Measurements from ENCODE around the gene CSF3. TPM values are rescaled to one million over a fixed set of nuclear protein-coding genes. Genes with fewer than 3 reads are reported as not detected.

Gene CSF3
- total RNA-seq, 1 donor from 2014 or later, result not detected

GRCh38 chr17:40059729-40060475 lies 44.7 kb downstream of the CSF3 start:
- H3K4me1 Mint-ChIP-seq (ENCODE audit: low read depth, unreplicated experiment), result peaks cover 12% of the 10 kb centered on the region
- no peak for TF ChIP-seq CTCF (IDR thresholded peaks at IDR 0.05; ENCODE audit: insufficient read depth, low read depth, low read length)
- TF ChIP-seq EZH2 (IDR thresholded peaks at IDR 0.05; ENCODE audit: insufficient read depth, low read length), result no peak
- Histone ChIP-seq H3K9ac (ENCODE audit: low read length) (no peak overlapping the region), H3K4me2 (ENCODE audit: low read length) (no peak overlapping the region), H3K27me3 (ENCODE audit: insufficient read depth, low read length) (peaks cover 7% of the 10 kb centered on the region), H3K27ac (ENCODE audit: low read depth, low read length) (no peak overlapping the region), H4K20me1 (ENCODE audit: insufficient read depth, low read length) (peaks cover 14% of the 10 kb centered on the region), H2AFZ (ENCODE audit: low read depth, low read length) (no peak overlapping the region), H3K4me3 (ENCODE audit: insufficient read depth, low read depth, low read length) (no peak overlapping the region), H3K9me3 (ENCODE audit: insufficient read depth, low read depth, low read length) (no peaks in the 10 kb centered on the region), H3K79me2 (ENCODE audit: insufficient read depth, low read length) (peaks cover 8% of the 10 kb centered on the region), H3K36me3 (ENCODE audit: insufficient read depth, low read length) (no peaks in the 10 kb centered on the region), H3K4me1 (ENCODE audit: insufficient read depth, low read length) (peaks cover 15% of the 10 kb centered on the region)
- H3K4me3 Mint-ChIP-seq (ENCODE audit: unreplicated experiment), result no peak overlapping the region
- peaks cover 24% of the 10 kb centered on the region for H3K27me3 Mint-ChIP-seq (ENCODE audit: low read depth, unreplicated experiment)
- no peak overlapping the region for H3K27ac Mint-ChIP-seq (ENCODE audit: unreplicated experiment)
- H3K9me3 Mint-ChIP-seq (ENCODE audit: unreplicated experiment), result peaks cover 3% of the 10 kb centered on the region
- no peaks in the 10 kb centered on the region for H3K36me3 Mint-ChIP-seq (ENCODE audit: low read depth, unreplicated experiment)
- DNase-seq (ENCODE audit: low read depth) (no peak), FAIRE-seq (no peak)

- no peak overlapping the region for H3K4me2 ChIP-seq (ENCODE audit: low read length)
- Mint-ChIP-seq H3K27me3 (ENCODE audit: low read depth, unreplicated experiment) (peaks cover 24% of the 10 kb centered on the region), H3K4me3 (ENCODE audit: unreplicated experiment) (peak overlapping the region; percentile 70), H3K9me3 (ENCODE audit: unreplicated experiment) (peaks cover 3% of the 10 kb centered on the region), H3K36me3 (ENCODE audit: low read depth, unreplicated experiment) (no peaks in the 10 kb centered on the region), H3K4me1 (ENCODE audit: low read depth, unreplicated experiment) (peaks cover 16% of the 10 kb centered on the region), H3K27ac (ENCODE audit: unreplicated experiment) (no peak overlapping the region)
- no peaks in the 10 kb centered on the region for H3K9me3 ChIP-seq (ENCODE audit: insufficient read depth, low read depth, low read length)
- DNase-seq (ENCODE audit: low read depth), result no peak
- TF ChIP-seq CTCF (IDR thresholded peaks at IDR 0.05; ENCODE audit: insufficient read depth, low read depth, low read length) (no peak), EZH2 (IDR thresholded peaks at IDR 0.05; ENCODE audit: insufficient read depth, low read length) (no peak)
- no peak overlapping the region for H3K4me3 ChIP-seq (ENCODE audit: insufficient read depth, low read depth, low read length)
- FAIRE-seq, result no peak
- H3K36me3 ChIP-seq (ENCODE audit: insufficient read depth, low read length), result no peaks in the 10 kb centered on the region
- peaks cover 7% of the 10 kb centered on the region for H3K27me3 ChIP-seq (ENCODE audit: insufficient read depth, low read length)
- peaks cover 19% of the 10 kb centered on the region for H4K20me1 ChIP-seq (ENCODE audit: insufficient read depth, low read length)
- peaks cover 25% of the 10 kb centered on the region for H3K4me1 ChIP-seq (ENCODE audit: insufficient read depth, low read length)
- no peak overlapping the region for H3K9ac ChIP-seq (ENCODE audit: low read length)
- H2AFZ ChIP-seq (ENCODE audit: low read depth, low read length), result no peak overlapping the region
- peaks cover 12% of the 10 kb centered on the region for H3K79me2 ChIP-seq (ENCODE audit: insufficient read depth, low read length)
- H3K27ac ChIP-seq (ENCODE audit: low read depth, low read length), result no peak overlapping the region
Measured at GRCh38 chr17:40060887-40061608, 45.8 kb downstream of the CSF3 start.

Measured in astrocyte (in vitro differentiated cells and primary cell).